HUES6 (cell line): Measurements from ENCODE around the gene PTPRE.

Experiments
- H3K27ac ChIP-seq: 2 replicates; pipeline ENCODE4 v1.7.0; 2013; ENCODE audit warnings: low read depth, mild to moderate bottlenecking, low read length, inconsistent platforms
- H3K27me3 ChIP-seq: 2 replicates; pipeline ENCODE4 v1.6.1; 2013; ENCODE audit warnings: low read length; ENCODE audit not compliant: control insufficient read depth, insufficient read depth
- H3K36me3 ChIP-seq: 2 replicates; pipeline ENCODE4 v1.6.1; 2013; ENCODE audit warnings: low read length; ENCODE audit not compliant: control insufficient read depth, insufficient read depth
- H3K4me1 ChIP-seq: 2 replicates; pipeline ENCODE4 v1.6.1; 2013; ENCODE audit warnings: low read length; ENCODE audit not compliant: control insufficient read depth, insufficient read depth
- H3K4me3 ChIP-seq: 2 replicates; pipeline ENCODE4 v1.5.1; 2013; ENCODE audit warnings: low read depth, low read length
- H3K9ac ChIP-seq: one replicate; pipeline ENCODE4 v1.6.1; 2013; ENCODE audit warnings: mild to moderate bottlenecking, low read length
- H3K9me3 ChIP-seq: 2 replicates; pipeline ENCODE4 v1.6.1; 2013; ENCODE audit warnings: low read depth, low read length; ENCODE audit not compliant: control insufficient read depth, insufficient read depth

The PTPRE gene

GRCh38 chr10:127896590-127896989, 10.3 kb upstream of the PTPRE start:
- no peaks in the 10 kb centered on the region for H3K36me3 ChIP-seq
- no peak overlapping the region for H3K27ac ChIP-seq
- no peaks in the 10 kb centered on the region for H3K9me3 ChIP-seq
- no peaks in the 10 kb centered on the region for H3K27me3 ChIP-seq
- no peak overlapping the region for H3K9ac ChIP-seq
- H3K4me3 ChIP-seq: no peak overlapping the region
- no peaks in the 10 kb centered on the region for H3K4me1 ChIP-seq

GRCh38 chr10:127897177-127897576, 9.7 kb upstream of the PTPRE start:
- Histone ChIP-seq H3K27me3 (no peaks in the 10 kb centered on the region), H3K9me3 (no peaks in the 10 kb centered on the region), H3K36me3 (no peaks in the 10 kb centered on the region), H3K27ac (no peak overlapping the region), H3K9ac (no peak overlapping the region), H3K4me1 (no peaks in the 10 kb centered on the region), H3K4me3 (no peak overlapping the region)

- no peaks in the 10 kb centered on the region for H3K27me3 ChIP-seq
- no peak overlapping the region for H3K4me3 ChIP-seq
- H3K36me3 ChIP-seq: no peaks in the 10 kb centered on the region
- H3K27ac ChIP-seq: no peak overlapping the region
- H3K4me1 ChIP-seq: no peaks in the 10 kb centered on the region
- H3K9me3 ChIP-seq: no peaks in the 10 kb centered on the region
- H3K9ac ChIP-seq: no peak overlapping the region
Measured at GRCh38 chr10:127899766-127900387, 7.0 kb upstream of the PTPRE start.

GRCh38 chr10:127903789-127904188, 3.1 kb upstream of the PTPRE start:
- peaks cover 30% of the 10 kb centered on the region for H3K27me3 ChIP-seq
- no peaks in the 10 kb centered on the region for H3K9me3 ChIP-seq
- H3K27ac ChIP-seq: no peak overlapping the region
- H3K9ac ChIP-seq: no peak overlapping the region
- 0 out of 2 replicates have a peak, but pooled peaks cover 2% of the 10 kb centered on the region for H3K4me1 ChIP-seq
- H3K4me3 ChIP-seq: no peak overlapping the region
- no peaks in the 10 kb centered on the region for H3K36me3 ChIP-seq

- H3K36me3 ChIP-seq: no peaks in the 10 kb centered on the region
- H3K9ac ChIP-seq: no peak overlapping the region
- no peaks in the 10 kb centered on the region for H3K9me3 ChIP-seq
- no peak overlapping the region for H3K4me3 ChIP-seq
- H3K27me3 ChIP-seq: peaks cover 37% of the 10 kb centered on the region
- H3K4me1 ChIP-seq: 0 out of 2 replicates have a peak, but pooled peaks cover 2% of the 10 kb centered on the region
- H3K27ac ChIP-seq: no peak overlapping the region
Measured at GRCh38 chr10:127904311-127905000, 2.4 kb upstream of the PTPRE start.

- Histone ChIP-seq H3K4me1 (0 out of 2 replicates have a peak, but pooled peaks cover 2% of the 10 kb centered on the region), H3K36me3 (no peaks in the 10 kb centered on the region), H3K4me3 (no peak overlapping the region), H3K27me3 (peaks cover 44% of the 10 kb centered on the region), H3K9me3 (no peaks in the 10 kb centered on the region), H3K9ac (no peak overlapping the region), H3K27ac (no peak overlapping the region)
Measured at GRCh38 chr10:127905001-127905847, 1.7 kb upstream of the PTPRE start.

GRCh38 chr10:127905848-127906261, 1.0 kb upstream of the PTPRE start:
- H3K27ac ChIP-seq: no peak overlapping the region
- no peak overlapping the region for H3K9ac ChIP-seq
- H3K36me3 ChIP-seq: no peaks in the 10 kb centered on the region
- no peaks in the 10 kb centered on the region for H3K9me3 ChIP-seq
- no peak overlapping the region for H3K4me3 ChIP-seq
- 0 out of 2 replicates have a peak, but pooled peaks cover 2% of the 10 kb centered on the region for H3K4me1 ChIP-seq
- H3K27me3 ChIP-seq: peaks cover 45% of the 10 kb centered on the region

- peaks cover 45% of the 10 kb centered on the region for H3K27me3 ChIP-seq
- H3K9ac ChIP-seq: no peak overlapping the region
- H3K4me3 ChIP-seq: peak overlapping the region; percentile 60
- no peaks in the 10 kb centered on the region for H3K36me3 ChIP-seq
- H3K4me1 ChIP-seq: 0 out of 2 replicates have a peak, but pooled peaks cover 2% of the 10 kb centered on the region
- H3K9me3 ChIP-seq: no peaks in the 10 kb centered on the region
- no peak overlapping the region for H3K27ac ChIP-seq
Measured at GRCh38 chr10:127907411-127908105, 655 bp downstream of the PTPRE start.

- H3K36me3 ChIP-seq: no peaks in the 10 kb centered on the region
- H3K27me3 ChIP-seq: peaks cover 45% of the 10 kb centered on the region
- H3K9ac ChIP-seq: no peak overlapping the region
- no peaks in the 10 kb centered on the region for H3K9me3 ChIP-seq
- H3K4me1 ChIP-seq: 0 out of 2 replicates have a peak, but pooled peaks cover 2% of the 10 kb centered on the region
- H3K27ac ChIP-seq: no peak overlapping the region
- H3K4me3 ChIP-seq: 0 out of 2 replicates have a peak overlapping the region, but pooled peaks have one; percentile 60
Measured at GRCh38 chr10:127908106-127908958, 1.4 kb downstream of the PTPRE start.

GRCh38 chr10:127908959-127909267, 2.0 kb downstream of the PTPRE start:
- no peaks in the 10 kb centered on the region for H3K36me3 ChIP-seq
- no peak overlapping the region for H3K27ac ChIP-seq
- H3K4me3 ChIP-seq: no peak overlapping the region
- H3K9ac ChIP-seq: no peak overlapping the region
- H3K27me3 ChIP-seq: peaks cover 45% of the 10 kb centered on the region
- H3K9me3 ChIP-seq: no peaks in the 10 kb centered on the region
- H3K4me1 ChIP-seq: 0 out of 2 replicates have a peak, but pooled peaks cover 2% of the 10 kb centered on the region
